Measurements from ENCODE around the gene ZRANB1.

The ZRANB1 gene

GRCh38 chr10:125001313-125002046, 59.6 kb downstream of the ZRANB1 start:
- DNase-seq (ENCODE audit: low read depth), result peak; percentile 69
- no peak for TF ChIP-seq CTCF (IDR thresholded peaks at IDR 0.05; ENCODE audit: insufficient read depth, low read depth, low read length, missing control alignments)
- no peak overlapping the region for H3K4me3 ChIP-seq (ENCODE audit: low read length)

- no peak for TF ChIP-seq CTCF (IDR thresholded peaks at IDR 0.05; ENCODE audit: insufficient read depth, low read depth, low read length, missing control alignments)
- H3K4me3 ChIP-seq (ENCODE audit: low read length), result no peak overlapping the region
- no peak for DNase-seq (ENCODE audit: low read depth)
Observed at GRCh38 chr10:125002047-125002422, 60.1 kb downstream of the ZRANB1 start.

GRCh38 chr10:125002423-125003145, 60.7 kb downstream of the ZRANB1 start:
- no peak for DNase-seq (ENCODE audit: low read depth)
- no peak for TF ChIP-seq CTCF (IDR thresholded peaks at IDR 0.05; ENCODE audit: insufficient read depth, low read depth, low read length, missing control alignments)

GRCh38 chr10:125003146-125003900, 61.4 kb downstream of the ZRANB1 start:
- H3K4me3 ChIP-seq (ENCODE audit: low read length), result no peak overlapping the region
- no peak for TF ChIP-seq CTCF (IDR thresholded peaks at IDR 0.05; ENCODE audit: insufficient read depth, low read depth, low read length, missing control alignments)
- no peak for DNase-seq (ENCODE audit: low read depth)

More at GRCh38 chr10:125002423-125003145, 60.7 kb downstream of the ZRANB1 start:
- H3K4me3 ChIP-seq (ENCODE audit: low read length), result no peak overlapping the region

- no peak overlapping the region for H3K4me3 ChIP-seq (ENCODE audit: low read length)
- no peak for DNase-seq (ENCODE audit: low read depth)
- no peak for TF ChIP-seq CTCF (IDR thresholded peaks at IDR 0.05; ENCODE audit: insufficient read depth, low read depth, low read length, missing control alignments)
Observed at GRCh38 chr10:125003901-125004467, 62.1 kb downstream of the ZRANB1 start.

- no peak for DNase-seq (ENCODE audit: low read depth)
- H3K4me3 ChIP-seq (ENCODE audit: low read length), result no peak overlapping the region
- TF ChIP-seq CTCF (IDR thresholded peaks at IDR 0.05; ENCODE audit: insufficient read depth, low read depth, low read length, missing control alignments), result no peak
Observed at GRCh38 chr10:125004571-125005311, 62.8 kb downstream of the ZRANB1 start.
